ENCODE data around the gene CDC42EP1. TPM values are rescaled to one million over a fixed set of nuclear protein-coding genes. Genes with fewer than 3 reads are reported as not detected.

Gene CDC42EP1
- total RNA-seq, 1 experiment from 2014 or later = 43.9 TPM

DNA sequence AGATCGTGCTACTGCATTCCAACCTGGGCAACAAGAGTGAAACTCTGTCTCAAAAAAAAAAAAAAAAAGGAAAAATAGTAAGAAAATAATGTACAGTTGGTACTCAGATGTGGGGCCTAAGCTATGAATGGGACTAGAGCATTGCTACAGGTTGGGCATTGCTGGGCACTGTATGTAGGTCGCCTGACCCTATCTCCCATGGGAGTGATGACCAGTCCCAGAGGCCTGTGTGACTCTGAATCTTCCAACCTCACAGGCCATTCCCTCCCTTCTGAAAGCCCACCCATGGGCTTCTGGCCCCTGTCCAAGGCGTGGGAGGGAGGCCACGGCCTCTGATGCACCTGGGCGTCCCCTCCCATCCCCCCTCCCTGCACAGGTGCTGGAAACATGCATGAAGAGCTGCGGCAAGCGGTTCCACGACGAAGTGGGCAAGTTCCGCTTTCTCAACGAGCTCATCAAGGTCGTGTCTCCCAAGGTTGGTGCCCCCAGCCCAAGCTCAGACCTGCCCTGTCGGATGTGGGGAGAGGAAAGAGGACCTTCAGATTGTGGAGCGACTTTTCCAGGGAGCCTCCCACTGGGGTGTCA is 57.9 kb downstream of the CDC42EP1 start:
- CTCF ChIA-PET = no interaction called here
- H3K36me3 ChIP-seq (ENCODE audit: low read depth, low read length) = no peaks in the 10 kb centered on the region

DNA sequence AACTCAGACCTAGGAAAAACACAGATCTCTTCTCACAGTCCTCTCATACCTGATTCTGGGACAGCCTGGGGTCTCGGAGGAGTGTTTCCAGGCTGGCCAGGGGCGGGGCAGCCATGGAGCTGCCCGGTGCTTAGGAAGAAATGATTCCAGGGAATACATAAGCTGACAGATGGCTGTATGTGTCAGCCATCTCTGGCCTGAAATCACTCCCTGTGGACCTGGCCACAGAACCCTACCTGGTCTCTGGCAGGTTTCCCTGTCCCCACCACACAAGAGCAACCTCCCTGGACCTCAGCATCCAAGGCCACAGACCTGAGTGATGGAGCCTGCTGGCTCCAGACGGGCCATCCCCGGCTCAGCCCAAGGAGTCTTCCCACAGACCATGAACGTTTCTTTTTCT is 58.4 kb downstream of the CDC42EP1 start:
- H3K9me3 ChIP-seq (ENCODE audit: low read length) = no peaks in the 10 kb centered on the region
- H3F3A ChIP-seq (ENCODE audit: low read length, unreplicated experiment) = no peaks in the 10 kb centered on the region
- H3K4me2 ChIP-seq (ENCODE audit: low read length) = no peak overlapping the region
- H3K4me3 ChIP-seq (ENCODE audit: low read length) = no peak overlapping the region
- H3K27me3 ChIP-seq (ENCODE audit: low read length) = no peaks in the 10 kb centered on the region
- no peaks in the 10 kb centered on the region for H3K79me2 ChIP-seq (ENCODE audit: low read length)
- H4K20me1 ChIP-seq (ENCODE audit: low read length) = no peaks in the 10 kb centered on the region
- no peaks in the 10 kb centered on the region for H3K9me2 ChIP-seq (replicated peaks; ENCODE audit: low read length)
- no peaks in the 10 kb centered on the region for H3K36me3 ChIP-seq (ENCODE audit: low read depth, low read length)
- no TSS peak for BruUV-seq (replicated peaks)
- CTCF ChIA-PET = interaction anchor here (0.6 kb wide), 1 partner anchor 173 kb away, joined by 7 read pairs; no protein-coding TSS in a partner anchor
- ATAC-seq (no peak), DNase-seq (no peak)
- H2AFZ ChIP-seq (ENCODE audit: low read length) = no peak overlapping the region
- H3K9ac ChIP-seq (ENCODE audit: low read length) = no peak overlapping the region
- no peak overlapping the region for H3K27ac ChIP-seq (ENCODE audit: low read length)
- TF ChIP-seq, protein P1, sequence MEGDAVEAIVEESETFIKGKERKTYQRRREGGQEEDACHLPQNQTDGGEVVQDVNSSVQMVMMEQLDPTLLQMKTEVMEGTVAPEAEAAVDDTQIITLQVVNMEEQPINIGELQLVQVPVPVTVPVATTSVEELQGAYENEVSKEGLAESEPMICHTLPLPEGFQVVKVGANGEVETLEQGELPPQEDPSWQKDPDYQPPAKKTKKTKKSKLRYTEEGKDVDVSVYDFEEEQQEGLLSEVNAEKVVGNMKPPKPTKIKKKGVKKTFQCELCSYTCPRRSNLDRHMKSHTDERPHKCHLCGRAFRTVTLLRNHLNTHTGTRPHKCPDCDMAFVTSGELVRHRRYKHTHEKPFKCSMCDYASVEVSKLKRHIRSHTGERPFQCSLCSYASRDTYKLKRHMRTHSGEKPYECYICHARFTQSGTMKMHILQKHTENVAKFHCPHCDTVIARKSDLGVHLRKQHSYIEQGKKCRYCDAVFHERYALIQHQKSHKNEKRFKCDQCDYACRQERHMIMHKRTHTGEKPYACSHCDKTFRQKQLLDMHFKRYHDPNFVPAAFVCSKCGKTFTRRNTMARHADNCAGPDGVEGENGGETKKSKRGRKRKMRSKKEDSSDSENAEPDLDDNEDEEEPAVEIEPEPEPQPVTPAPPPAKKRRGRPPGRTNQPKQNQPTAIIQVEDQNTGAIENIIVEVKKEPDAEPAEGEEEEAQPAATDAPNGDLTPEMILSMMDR (conservative IDR thresholded peaks at IDR 0.05; ENCODE audit: low read depth, low read length) = no peak
- TF ChIP-seq EZH2phosphoT487 (IDR thresholded peaks at IDR 0.05; ENCODE audit: borderline replicate concordance, low read length) = no peak
- TF ChIP-seq EZH2 (IDR thresholded peaks at IDR 0.05; ENCODE audit: low read length, unreplicated experiment) = no peak
- intact Hi-C loops (cut with micrococcal nuclease) = no loop called here
- POLR2A ChIA-PET (ENCODE audit: unreplicated experiment) = interaction anchor here (0.7 kb wide), 1 partner anchor 59 kb away, joined by 4 read pairs; no protein-coding TSS in a partner anchor
- no peaks in the 10 kb centered on the region for H3K4me1 ChIP-seq (ENCODE audit: insufficient read depth, low read length)

More for the DNA sequence above, 57.9 kb downstream of the CDC42EP1 start:
- no peak overlapping the region for H3K9ac ChIP-seq (ENCODE audit: low read length)
- BruUV-seq (replicated peaks) = no TSS peak
- DNase-seq = no peak
- H3F3A ChIP-seq (ENCODE audit: low read length, unreplicated experiment) = no peaks in the 10 kb centered on the region
- no peak overlapping the region for H2AFZ ChIP-seq (ENCODE audit: low read length)
- no peaks in the 10 kb centered on the region for H4K20me1 ChIP-seq (ENCODE audit: low read length)
- POLR2A ChIA-PET (ENCODE audit: unreplicated experiment) = interaction anchor here (0.7 kb wide), 1 partner anchor 59 kb away, joined by 4 read pairs; no protein-coding TSS in a partner anchor
- no peak overlapping the region for H3K4me2 ChIP-seq (ENCODE audit: low read length)
- no peak for TF ChIP-seq EZH2phosphoT487 (IDR thresholded peaks at IDR 0.05; ENCODE audit: borderline replicate concordance, low read length)
- no peak for TF ChIP-seq EZH2 (IDR thresholded peaks at IDR 0.05; ENCODE audit: low read length, unreplicated experiment)
- TF ChIP-seq, protein P1 (conservative IDR thresholded peaks at IDR 0.05; ENCODE audit: low read depth, low read length) = no peak
- H3K27ac ChIP-seq (ENCODE audit: low read length) = no peak overlapping the region
- H3K4me1 ChIP-seq (ENCODE audit: insufficient read depth, low read length) = no peaks in the 10 kb centered on the region
- intact Hi-C loops (cut with micrococcal nuclease) = no loop called here
- H3K9me3 ChIP-seq (ENCODE audit: low read length) = no peaks in the 10 kb centered on the region
- no peak overlapping the region for H3K4me3 ChIP-seq (ENCODE audit: low read length)
- H3K79me2 ChIP-seq (ENCODE audit: low read length) = no peaks in the 10 kb centered on the region
- H3K27me3 ChIP-seq (ENCODE audit: low read length) = no peaks in the 10 kb centered on the region
- no peaks in the 10 kb centered on the region for H3K9me2 ChIP-seq (replicated peaks; ENCODE audit: low read length)
- no peak for ATAC-seq

Other genes starting within 250 kb of the CDC42EP1 start
- 10.0 and 14.5 TPM in 2 replicates for gene ELFN2, start 133.0 kb upstream of the CDC42EP1 start, total RNA-seq (2014; rRNA removed)
- gene MFNG, start 74.1 kb upstream of the CDC42EP1 start, total RNA-seq (2014; rRNA removed) = 1.7 and 2.4 TPM in 2 replicates
- 20.7 and 26.3 TPM in 2 replicates for gene CARD10, start 41.1 kb upstream of the CDC42EP1 start, total RNA-seq (2014; rRNA removed)
- gene LGALS2, start 19.6 kb downstream of the CDC42EP1 start, total RNA-seq (2014; rRNA removed) = not detected in 2 replicates
- 49.1 and 55.7 TPM in 2 replicates for gene GGA1, start 48.4 kb downstream of the CDC42EP1 start, total RNA-seq (2014; rRNA removed)
- gene SH3BP1, start 79.2 kb downstream of the CDC42EP1 start, total RNA-seq (2014; rRNA removed) = 18.0 and 23.2 TPM in 2 replicates
- 36.9 and 51.3 TPM in 2 replicates for gene PDXP, start 98.2 kb downstream of the CDC42EP1 start, total RNA-seq (2014; rRNA removed)
- gene LGALS1, start 115.2 kb downstream of the CDC42EP1 start, total RNA-seq (2014; rRNA removed) = 1,612 and 2,325 TPM in 2 replicates
- gene NOL12, start 125.9 kb downstream of the CDC42EP1 start, total RNA-seq (2014; rRNA removed) = 32.9 and 45.4 TPM in 2 replicates
- 64.5 and 74.8 TPM in 2 replicates for gene TRIOBP, start 136.6 kb downstream of the CDC42EP1 start, total RNA-seq (2014; rRNA removed)
- gene GCAT, start 247.5 kb downstream of the CDC42EP1 start, total RNA-seq (2014; rRNA removed) = 26.0 and 33.3 TPM in 2 replicates